Body of pancreas (tissue), 4 donors: ENCODE data around the gene DPH6.

Source experiments
- CTCF ChIP-seq, 7 experiments: fragments of 450-650 bp in 4 of 7; fragments of 200-600 bp in 3 of 7; sonication (generic) in 3 of 7; IDR thresholded peaks; one replicate each; pipeline ENCODE4 v1.5.1; 2016 to 2019; ENCODE audit warnings: antibody characterized with exemption in 7 of 7
- POLR2A ChIP-seq, 3 donors: fragments of 450-650 bp; IDR thresholded peaks; one replicate each; pipeline ENCODE4 v1.6.1; 2016; ENCODE audit warnings: antibody characterized with exemption in 3 of 3, mild to moderate bottlenecking in 2 of 3

GRCh38 chr15:35460616-35461015, 85.3 kb downstream of the DPH6 start:
- no peak for TF ChIP-seq POLR2A (IDR thresholded peaks at IDR 0.05)
- TF ChIP-seq CTCF (IDR thresholded peaks at IDR 0.05): no peak
